Activated T-cell treated with anti-CD3 and anti-CD28 coated beads, Interleukin-2, amount 50 U/mL, for 72 hours (primary cell): Measurements from ENCODE around the gene GRIP1. TPM values are rescaled to one million over a fixed set of nuclear protein-coding genes. Genes with fewer than 3 reads are reported as not detected.

Source experiments
- ATAC-seq, 2 donors: fragments of 150-1000 bp; cut with Tn5 transposase; replicated peaks in 1 of 2; 2 replicates each; pipeline ENCODE4 v1.10.0; 2021; ENCODE audit warnings: moderate library complexity in 2 of 2, mild to moderate bottlenecking in 1 of 2
- DNase-seq, 2 donors: peaks; one replicate each; pipeline ENCODE4 v3.0.0; 2021 to 2022; ENCODE audit warnings: mixed read lengths in 1 of 2
- H3K27ac Mint-ChIP-seq: one replicate; pipeline ENCODE4 v1.8.0; 2022; ENCODE audit warnings: mild to moderate bottlenecking, moderate library complexity, mixed read lengths
- H3K27me3 Mint-ChIP-seq: one replicate; pipeline ENCODE4 v1.8.0; 2022; ENCODE audit warnings: low read depth, mixed read lengths
- H3K36me3 Mint-ChIP-seq, 2 donors: one replicate each; pipeline ENCODE4 v1.8.0; 2022; ENCODE audit warnings: mixed read lengths in 2 of 2, mild to moderate bottlenecking in 1 of 2; ENCODE audit not compliant: insufficient read depth in 2 of 2
- H3K4me1 Mint-ChIP-seq: one replicate; pipeline ENCODE4 v1.8.0; 2022; ENCODE audit warnings: low read depth, mixed read lengths
- H3K4me3 Mint-ChIP-seq, 2 donors: one replicate each; pipeline ENCODE4 v1.8.0; 2022; ENCODE audit warnings: mild to moderate bottlenecking in 2 of 2, mixed read lengths in 2 of 2, moderate library complexity in 2 of 2
- H3K9me3 Mint-ChIP-seq, 2 donors: one replicate each; pipeline ENCODE4 v1.8.0; 2022; ENCODE audit warnings: mixed read lengths in 2 of 2
- total RNA-seq, 2 donors: library from RNA; stranded (reverse); gene quantifications; one replicate each; pipeline ENCODE4 v1.2.3, GENCODE V29; 2022

Gene GRIP1
- total RNA-seq, 2 donors from 2014 or later: 0.44 to 2.3 TPM

DNA sequence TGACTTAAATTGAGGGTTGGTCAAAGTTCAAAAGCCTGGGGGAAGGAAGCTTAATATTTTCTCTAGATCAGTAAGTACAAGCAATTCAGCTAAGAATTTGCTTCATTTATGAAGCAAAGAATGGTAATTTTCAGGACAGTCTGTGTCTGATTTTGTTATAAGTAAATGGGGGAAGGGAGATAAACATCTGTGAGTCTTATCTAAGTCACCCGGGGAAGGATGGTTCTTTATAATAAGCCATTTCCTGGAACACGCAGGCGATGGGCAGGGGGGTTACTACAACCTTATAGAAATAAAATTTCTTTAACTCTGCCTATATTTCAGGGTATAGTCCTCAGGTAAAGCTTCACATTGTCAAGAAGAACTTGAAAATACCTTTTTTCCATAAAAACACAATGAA, 333.7 kb downstream of the GRIP1 start:
- Mint-ChIP-seq H3K27ac (peak overlapping the region; percentile 98), H3K27me3 (no peaks in the 10 kb centered on the region), H3K4me3 (peak overlapping the region; percentile 40 to 53), H3K36me3 (peaks cover 25 to 42% of the 10 kb centered on the region in 2 donors), H3K9me3 (peaks cover 0 to 2% of the 10 kb centered on the region in 2 donors), H3K4me1 (peaks cover 45% of the 10 kb centered on the region)
- no peak for ATAC-seq
- no peak for DNase-seq

DNA sequence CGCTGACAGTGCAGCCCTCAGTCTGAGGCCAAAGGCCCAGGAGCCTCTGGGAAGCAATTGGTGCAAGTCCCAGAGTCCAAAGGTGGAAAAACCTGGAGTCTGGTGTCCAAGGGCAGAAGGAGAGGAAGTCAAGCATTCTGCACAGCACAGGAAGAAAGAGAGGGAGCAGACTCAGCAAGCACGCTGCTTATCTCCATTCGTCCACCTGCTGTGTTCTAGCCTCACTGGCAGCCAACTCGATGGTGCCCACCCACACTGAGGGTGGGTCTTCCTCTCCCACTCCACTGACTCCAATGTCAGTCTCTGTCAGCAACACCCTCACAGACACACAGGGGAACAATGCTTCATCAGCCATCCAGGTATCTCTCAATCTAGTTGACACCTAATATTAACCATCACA, 337.8 kb downstream of the GRIP1 start:
- Mint-ChIP-seq H3K27ac (no peak overlapping the region), H3K36me3 (peaks cover 28 to 59% of the 10 kb centered on the region in 2 donors), H3K9me3 (peaks cover 0 to 2% of the 10 kb centered on the region in 2 donors), H3K4me3 (no peak overlapping the region), H3K4me1 (peaks cover 36% of the 10 kb centered on the region), H3K27me3 (no peaks in the 10 kb centered on the region)
- DNase-seq (no peak), ATAC-seq (no peak)

DNA sequence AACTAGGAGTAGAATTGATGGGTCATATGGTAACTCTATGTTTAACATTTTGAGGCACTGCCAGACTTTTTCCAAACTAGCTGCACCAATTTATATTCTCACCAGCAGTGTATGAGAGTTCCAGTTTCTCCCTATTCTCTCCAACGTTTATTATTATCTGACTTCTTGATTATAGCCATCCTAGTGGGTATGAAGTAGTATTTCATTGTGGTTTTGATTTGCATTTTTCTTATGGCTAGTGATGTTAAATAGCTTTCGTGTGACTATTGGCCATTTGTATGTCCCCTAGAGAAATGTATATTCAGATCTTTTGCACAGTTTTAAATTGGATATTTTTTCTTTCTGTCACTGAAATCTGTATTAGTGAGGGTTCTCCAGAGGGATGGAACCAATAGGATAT, 338.7 kb downstream of the GRIP1 start:
- Mint-ChIP-seq H3K27ac (no peak overlapping the region), H3K27me3 (no peaks in the 10 kb centered on the region), H3K4me1 (peaks cover 27% of the 10 kb centered on the region), H3K9me3 (peaks cover 0 to 2% of the 10 kb centered on the region in 2 donors), H3K4me3 (no peak overlapping the region), H3K36me3 (peaks cover 27 to 55% of the 10 kb centered on the region in 2 donors)
- no peak for DNase-seq
- no peak for ATAC-seq

DNA sequence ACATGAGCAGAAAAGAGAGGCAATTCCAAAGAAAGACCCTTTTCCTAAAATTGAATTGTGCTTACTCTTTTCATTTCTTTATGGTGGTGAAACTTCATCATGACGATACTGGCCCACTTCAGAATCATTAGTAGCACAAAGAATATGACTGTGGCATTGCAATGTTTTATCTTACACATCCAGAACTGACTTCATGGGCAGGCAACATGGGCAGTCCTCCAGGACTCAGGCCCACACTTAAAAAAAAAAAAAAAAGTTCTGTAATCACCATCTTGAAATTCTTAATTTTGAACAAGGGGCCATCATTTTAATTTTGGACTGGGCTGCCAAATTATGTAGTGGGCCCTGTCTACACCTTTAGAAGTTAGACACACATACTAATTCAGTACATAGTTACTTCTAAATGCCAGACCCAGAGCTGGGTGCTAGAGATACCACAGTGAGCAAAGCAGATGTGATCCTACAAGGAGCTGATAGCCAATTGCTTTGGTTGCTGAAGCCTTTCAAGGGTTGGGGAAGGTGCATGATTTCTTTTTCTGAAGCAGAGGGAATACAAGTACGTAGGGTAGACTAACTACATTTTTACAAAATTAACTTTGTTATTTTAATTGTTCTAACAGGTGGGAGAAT, 341.4 kb downstream of the GRIP1 start:
- H3K27ac Mint-ChIP-seq: no peak overlapping the region
- peaks cover 0 to 2% of the 10 kb centered on the region in 2 donors for H3K9me3 Mint-ChIP-seq
- peaks cover 6% of the 10 kb centered on the region for H3K4me1 Mint-ChIP-seq
- H3K4me3 Mint-ChIP-seq: no peak overlapping the region
- no peak for DNase-seq
- no peaks in the 10 kb centered on the region for H3K27me3 Mint-ChIP-seq
- H3K36me3 Mint-ChIP-seq: peaks cover 23 to 46% of the 10 kb centered on the region in 2 donors
- no peak for ATAC-seq

DNA sequence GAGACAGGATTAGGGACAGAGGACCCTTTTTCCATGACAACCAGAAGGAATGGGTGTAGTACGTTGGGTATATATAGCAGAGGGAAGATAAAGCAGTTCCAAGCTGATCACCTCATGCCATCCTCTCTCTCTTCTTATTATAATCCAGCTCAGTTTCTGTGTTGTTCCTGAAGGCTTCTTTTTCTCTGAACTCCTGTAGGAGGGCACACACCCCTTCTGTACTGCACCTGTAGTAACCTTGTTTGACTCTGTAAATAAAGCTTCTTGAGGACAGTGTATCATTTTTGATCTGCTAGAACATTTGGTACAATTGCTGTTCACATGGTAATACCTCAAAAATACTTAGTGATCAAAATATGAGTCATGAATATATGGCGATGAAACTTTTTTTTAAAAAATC, 343.1 kb downstream of the GRIP1 start:
- no peaks in the 10 kb centered on the region for H3K27me3 Mint-ChIP-seq
- peaks cover 19 to 43% of the 10 kb centered on the region in 2 donors for H3K36me3 Mint-ChIP-seq
- no peak for ATAC-seq
- no peak overlapping the region for H3K4me3 Mint-ChIP-seq
- no peak overlapping the region for H3K27ac Mint-ChIP-seq
- DNase-seq: no peak
- peaks cover 16% of the 10 kb centered on the region for H3K4me1 Mint-ChIP-seq
- H3K9me3 Mint-ChIP-seq: no peaks in the 10 kb centered on the region

DNA sequence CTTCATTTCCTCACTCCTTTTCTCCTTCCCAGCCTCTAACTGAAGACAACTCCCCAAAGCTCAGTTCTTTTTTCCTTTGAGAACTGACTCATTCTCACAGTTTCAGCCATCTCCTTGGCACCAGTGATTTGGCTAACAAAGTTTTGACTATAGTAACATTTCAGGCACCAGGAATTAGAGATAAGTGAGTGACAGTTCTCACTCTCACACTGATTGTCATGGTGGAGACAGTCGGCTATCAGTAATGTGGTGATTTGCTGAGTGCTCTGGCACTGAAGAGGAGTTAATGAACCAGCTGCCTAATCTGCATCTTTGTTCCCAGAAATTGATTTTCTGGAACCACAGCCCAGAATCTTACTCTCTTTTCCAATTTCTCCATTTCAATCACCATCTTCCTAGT, 347.1 kb downstream of the GRIP1 start:
- Mint-ChIP-seq H3K9me3 (no peaks in the 10 kb centered on the region), H3K27me3 (no peaks in the 10 kb centered on the region), H3K4me1 (peaks cover 16% of the 10 kb centered on the region), H3K27ac (no peak overlapping the region), H3K36me3 (peaks cover 22 to 32% of the 10 kb centered on the region in 2 donors), H3K4me3 (no peak overlapping the region)
- ATAC-seq (peak in 1 of 2 donors; percentile 32), DNase-seq (no peak)

DNA sequence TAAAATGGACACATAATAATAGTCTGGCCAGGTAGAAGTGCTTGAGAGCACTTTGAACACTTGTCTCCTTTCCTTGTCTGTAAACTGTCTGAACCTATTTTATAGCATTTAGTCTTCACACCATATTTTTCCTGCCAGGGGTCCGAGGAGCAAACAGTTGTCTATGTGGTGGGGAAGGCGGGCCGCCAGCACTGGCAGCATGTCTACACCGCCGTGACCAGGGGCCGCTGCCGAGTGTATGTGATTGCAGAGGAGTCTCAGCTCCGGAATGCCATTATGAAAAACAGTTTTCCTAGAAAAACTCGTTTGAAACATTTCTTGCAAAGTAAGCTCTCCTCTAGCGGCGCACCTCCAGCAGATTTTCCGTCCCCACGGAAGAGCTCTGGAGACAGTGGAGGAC, 347.9 kb downstream of the GRIP1 start:
- H3K27me3 Mint-ChIP-seq: no peaks in the 10 kb centered on the region
- no peak for DNase-seq
- H3K9me3 Mint-ChIP-seq: no peaks in the 10 kb centered on the region
- peaks cover 16% of the 10 kb centered on the region for H3K4me1 Mint-ChIP-seq
- ATAC-seq: no peak
- no peak overlapping the region for H3K4me3 Mint-ChIP-seq
- H3K27ac Mint-ChIP-seq: peak overlapping the region; percentile 18
- H3K36me3 Mint-ChIP-seq: peaks cover 22 to 35% of the 10 kb centered on the region in 2 donors

DNA sequence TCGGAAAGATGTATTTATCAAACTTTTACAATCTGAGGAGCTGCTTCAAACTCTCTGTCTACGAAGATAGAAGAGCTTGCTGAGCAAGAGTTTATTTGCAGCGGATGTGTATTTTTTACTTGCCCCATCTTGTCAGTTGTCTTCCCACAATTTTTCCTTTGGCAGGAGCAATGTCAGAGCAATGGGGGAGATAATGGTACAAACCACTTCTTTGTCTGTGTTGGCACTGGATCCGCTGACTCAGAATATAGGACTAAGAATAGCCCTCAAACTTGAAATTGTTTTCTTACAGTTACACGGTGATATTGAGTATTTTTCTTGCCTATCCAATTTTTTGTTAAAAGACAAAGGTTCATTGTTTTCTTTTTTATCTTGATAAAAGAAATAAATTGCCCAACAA, 348.9 kb downstream of the GRIP1 start:
- peaks cover 22 to 37% of the 10 kb centered on the region in 2 donors for H3K36me3 Mint-ChIP-seq
- no peaks in the 10 kb centered on the region for H3K27me3 Mint-ChIP-seq
- no peak for DNase-seq
- H3K9me3 Mint-ChIP-seq: no peaks in the 10 kb centered on the region
- no peak overlapping the region for H3K27ac Mint-ChIP-seq
- no peak overlapping the region for H3K4me3 Mint-ChIP-seq
- H3K4me1 Mint-ChIP-seq: peaks cover 16% of the 10 kb centered on the region
- no peak for ATAC-seq

DNA sequence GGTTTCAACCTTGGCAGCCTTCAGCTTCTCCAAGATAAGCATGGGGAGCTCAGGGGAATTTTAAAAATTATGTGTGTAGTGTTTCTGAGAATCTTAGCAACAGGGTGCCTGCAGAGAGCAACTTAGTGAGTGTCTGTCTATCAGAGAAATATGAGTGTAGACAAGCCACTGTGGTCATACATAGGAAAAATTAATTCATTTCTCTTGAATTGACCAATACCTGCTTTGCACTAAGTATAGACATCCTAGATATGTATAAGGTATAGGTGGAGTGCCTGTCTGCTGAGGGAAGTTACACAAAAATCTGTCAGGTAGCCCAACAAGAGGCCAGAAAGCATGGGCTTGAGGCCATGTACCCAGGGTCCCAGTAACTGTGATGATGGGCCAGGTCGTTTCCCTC, 355.9 kb downstream of the GRIP1 start:
- Mint-ChIP-seq H3K27ac (peak overlapping the region; percentile 95), H3K4me1 (peaks cover 7% of the 10 kb centered on the region), H3K9me3 (no peaks in the 10 kb centered on the region), H3K4me3 (no peak overlapping the region), H3K27me3 (no peaks in the 10 kb centered on the region), H3K36me3 (peaks cover 7 to 35% of the 10 kb centered on the region in 2 donors)
- ATAC-seq: peak in 1 of 2 donors; percentile 33
- no peak for DNase-seq

DNA sequence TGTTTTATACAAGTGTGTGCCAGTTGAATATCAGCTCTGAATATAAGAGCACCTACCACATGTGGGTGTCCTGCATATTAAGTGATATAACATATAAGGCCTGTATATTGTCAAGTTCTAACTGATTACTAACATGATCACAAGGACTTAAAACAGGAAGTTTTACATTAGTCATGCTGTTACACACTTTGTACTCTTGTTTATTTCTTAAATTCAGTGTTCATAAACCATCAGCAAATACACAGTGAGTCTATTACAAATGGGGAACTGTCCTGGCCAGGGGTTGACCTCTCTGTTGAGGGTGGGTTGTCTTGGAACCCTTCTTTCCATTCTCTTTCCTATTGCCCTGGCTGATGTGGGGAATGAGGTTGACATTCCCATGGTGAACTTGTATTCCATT, 357.4 kb downstream of the GRIP1 start:
- Mint-ChIP-seq H3K4me1 (peaks cover 7% of the 10 kb centered on the region), H3K27ac (peak overlapping the region; percentile 1), H3K36me3 (peaks cover 1 to 29% of the 10 kb centered on the region in 2 donors), H3K4me3 (no peak overlapping the region), H3K9me3 (no peaks in the 10 kb centered on the region), H3K27me3 (no peaks in the 10 kb centered on the region)
- DNase-seq (no peak), ATAC-seq (no peak)

DNA sequence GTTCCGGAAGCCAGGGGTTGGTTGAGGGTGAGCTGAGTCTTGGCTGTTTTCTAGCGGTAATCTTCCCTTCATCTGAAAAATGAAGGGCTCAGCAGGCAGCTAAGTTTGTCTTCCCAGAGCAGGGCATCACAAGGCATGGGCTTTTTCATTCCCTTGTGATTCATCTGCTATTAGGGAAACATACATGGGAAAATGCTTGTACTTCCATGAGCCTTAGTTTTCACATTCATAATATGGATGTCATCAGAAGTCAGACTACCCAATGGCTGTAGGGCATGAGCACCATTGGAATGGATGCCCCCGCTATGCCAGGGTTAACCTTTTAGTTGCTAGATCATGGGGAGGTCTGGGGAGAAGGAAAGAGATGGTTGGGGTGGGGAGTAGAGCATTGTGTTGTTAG, 357.9 kb downstream of the GRIP1 start:
- H3K36me3 Mint-ChIP-seq: peaks cover 1 to 25% of the 10 kb centered on the region in 2 donors
- peaks cover 7% of the 10 kb centered on the region for H3K4me1 Mint-ChIP-seq
- no peak for DNase-seq

DNA sequence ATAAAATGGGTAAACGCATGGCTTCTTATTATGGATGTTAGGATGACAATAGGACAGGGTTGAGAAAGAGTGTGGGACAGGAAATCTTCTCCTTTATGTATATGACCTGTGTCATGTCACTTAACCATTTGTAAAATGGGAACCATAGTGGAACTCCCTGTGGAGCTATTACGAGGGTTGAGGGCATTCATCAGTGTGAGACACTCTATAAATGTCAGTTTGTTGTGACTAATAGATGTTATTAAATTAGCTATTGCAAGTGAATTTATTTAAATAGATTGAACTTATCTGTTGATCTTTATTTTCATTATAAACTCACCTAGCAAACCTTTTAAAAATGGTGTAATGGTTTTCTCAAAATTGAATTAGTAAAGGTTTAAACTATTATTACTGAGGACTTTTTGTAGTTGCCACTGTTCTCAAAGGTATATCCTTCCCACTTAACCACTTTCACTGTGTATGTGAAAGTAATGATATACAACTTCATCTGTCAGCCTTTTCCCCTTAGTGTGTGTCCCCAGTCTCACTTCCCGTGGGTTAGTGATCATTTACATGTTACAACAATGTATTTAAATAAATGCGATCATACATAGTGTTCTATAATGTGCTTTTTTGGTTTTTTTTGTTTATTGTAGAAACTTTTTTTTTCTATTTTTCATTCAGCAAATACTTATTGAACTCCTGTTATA, 359.5 kb downstream of the GRIP1 start:
- DNase-seq (no peak), ATAC-seq (no peak)
- H3K4me3 Mint-ChIP-seq: no peak overlapping the region
- H3K27me3 Mint-ChIP-seq: no peaks in the 10 kb centered on the region
- no peaks in the 10 kb centered on the region for H3K9me3 Mint-ChIP-seq
- H3K27ac Mint-ChIP-seq: no peak overlapping the region
- H3K36me3 Mint-ChIP-seq: peaks cover 1 to 25% of the 10 kb centered on the region in 2 donors
- peaks cover 19% of the 10 kb centered on the region for H3K4me1 Mint-ChIP-seq

More for the DNA sequence above, 357.9 kb downstream of the GRIP1 start:
- ATAC-seq: no peak
- Mint-ChIP-seq H3K27me3 (no peaks in the 10 kb centered on the region), H3K9me3 (no peaks in the 10 kb centered on the region), H3K27ac (peak overlapping the region; percentile 17), H3K4me3 (no peak overlapping the region)

DNA sequence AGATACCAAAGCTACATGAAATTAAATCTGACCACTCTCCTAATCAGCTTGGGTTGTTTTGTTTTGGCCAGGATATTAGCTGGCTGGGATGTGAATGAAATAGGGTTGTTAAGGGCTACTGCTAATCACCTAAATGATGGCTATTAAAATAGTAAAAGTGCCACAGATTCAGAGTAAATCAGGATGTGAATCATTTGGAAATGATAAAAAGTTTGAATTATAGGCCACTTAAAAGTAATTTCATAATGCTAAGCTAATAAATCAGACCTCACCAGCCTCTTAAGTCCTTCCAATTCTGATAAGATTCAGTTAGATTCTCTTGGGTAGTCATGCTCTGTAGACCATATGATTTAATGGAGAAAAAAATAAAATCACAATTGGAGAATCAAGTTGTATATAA, 364.6 kb downstream of the GRIP1 start:
- H3K4me3 Mint-ChIP-seq: peak overlapping the region in 1 of 2 donors; percentile 27
- no peaks in the 10 kb centered on the region for H3K27me3 Mint-ChIP-seq
- no peaks in the 10 kb centered on the region for H3K9me3 Mint-ChIP-seq
- H3K4me1 Mint-ChIP-seq: peaks cover 61% of the 10 kb centered on the region
- H3K36me3 Mint-ChIP-seq: peaks cover 23 to 46% of the 10 kb centered on the region in 2 donors
- H3K27ac Mint-ChIP-seq: no peak overlapping the region
- no peak for DNase-seq
- no peak for ATAC-seq
